HG03378 (cell line): ENCODE data around the gene NR2F1.
"Not testable (repeated sequence)": the region's sequence is repeated elsewhere in the genome, so short reads cannot be mapped to it uniquely, and the experiment has no call there.

Source experiments
- ATAC-seq: cut with Tn5 transposase; IDR thresholded peaks from one replicate; pipeline ENCODE4 v1.9.1; 2021; ENCODE audit warnings: mild to moderate bottlenecking, moderate library complexity; ENCODE audit not compliant: unreplicated experiment

The NR2F1 gene

GRCh38 chr5:93582677-93583438 is at the start of gene NR2F1:
Gene NR2F1, plus strand, starts transcription at chr5:93583222. Its CDS starts 1,802 bp downstream, at chr5:93585024.
- ATAC-seq = no peak

GRCh38 chr5:93545872-93546271 is 37.1 kb upstream of the NR2F1 start:
- no peak for ATAC-seq

- ATAC-seq = not testable (repeated sequence)
Observed at GRCh38 chr5:93549594-93549993, 33.4 kb upstream of the NR2F1 start.

- ATAC-seq = no peak
Observed at GRCh38 chr5:93557021-93557604, 25.9 kb upstream of the NR2F1 start.

- ATAC-seq = no peak
Observed at GRCh38 chr5:93566091-93566490, 16.9 kb upstream of the NR2F1 start.

- no peak for ATAC-seq
Observed at GRCh38 chr5:93567424-93567823, 15.6 kb upstream of the NR2F1 start.

GRCh38 chr5:93569300-93570160 is 13.5 kb upstream of the NR2F1 start:
- no peak for ATAC-seq

- ATAC-seq = no peak
Observed at GRCh38 chr5:93570294-93571113, 12.5 kb upstream of the NR2F1 start.

GRCh38 chr5:93571114-93571949 is 11.7 kb upstream of the NR2F1 start:
- no peak for ATAC-seq

- ATAC-seq = no peak
Observed at GRCh38 chr5:93572101-93572607, 10.9 kb upstream of the NR2F1 start.

- ATAC-seq = no peak
Observed at GRCh38 chr5:93572608-93573353, 10.2 kb upstream of the NR2F1 start.

GRCh38 chr5:93573354-93574351 is 9.4 kb upstream of the NR2F1 start:
- no peak for ATAC-seq

- ATAC-seq = no peak
Observed at GRCh38 chr5:93574491-93575305, 8.3 kb upstream of the NR2F1 start.

GRCh38 chr5:93575461-93576414 is 7.3 kb upstream of the NR2F1 start:
- ATAC-seq = no peak

- ATAC-seq = no peak
Observed at GRCh38 chr5:93576994-93577853, 5.8 kb upstream of the NR2F1 start.
